KMS-11 (cell line): ENCODE measurements around the gene SCLY.

Experiments
- H2AFZ ChIP-seq: fragments of 200-600 bp; sonication (generic); 2 replicates; pipeline ENCODE4 v1.6.1; 2016; ENCODE audit warnings: antibody characterized with exemption, mixed run types, low read depth
- H3K27ac ChIP-seq: fragments of 200-600 bp; sonication (generic); 2 replicates; pipeline ENCODE4 v1.6.1; 2016; ENCODE audit warnings: mild to moderate bottlenecking, mixed run types
- H3K27me3 ChIP-seq: fragments of 200-600 bp; sonication (generic); 2 replicates; pipeline ENCODE4 v1.6.1; 2017; ENCODE audit warnings: mild to moderate bottlenecking, low read depth, mixed run types, moderate library complexity; ENCODE audit not compliant: insufficient read depth
- H3K36me3 ChIP-seq: fragments of 200-600 bp; sonication (generic); 2 replicates; pipeline ENCODE4 v1.6.1; 2017; ENCODE audit warnings: mild to moderate bottlenecking, mixed run types; ENCODE audit not compliant: insufficient read depth
- H3K4me1 ChIP-seq: fragments of 200-600 bp; sonication (generic); 2 replicates; pipeline ENCODE4 v1.6.1; 2016; ENCODE audit warnings: mild to moderate bottlenecking, low read depth, mixed run types; ENCODE audit not compliant: poor library complexity, severe bottlenecking
- H3K4me2 ChIP-seq: fragments of 200-600 bp; sonication (generic); 2 replicates; pipeline ENCODE4 v1.7.0; 2016; ENCODE audit warnings: mild to moderate bottlenecking, mixed run types
- H3K4me3 ChIP-seq: fragments of 200-600 bp; sonication (generic); IDR thresholded peaks from 2 replicates; pipeline ENCODE4 v1.6.1; 2017; ENCODE audit warnings: low read depth, low read length, mixed read lengths; ENCODE audit not compliant: insufficient read depth
- H3K79me2 ChIP-seq: fragments of 200-600 bp; sonication (generic); 2 replicates; pipeline ENCODE4 v1.6.1; 2016; ENCODE audit warnings: low read depth, mixed run types; ENCODE audit not compliant: insufficient read depth
- H3K9ac ChIP-seq: fragments of 200-600 bp; sonication (generic); 2 replicates; pipeline ENCODE4 v1.6.1; 2016; ENCODE audit warnings: mild to moderate bottlenecking, mixed run types
- H4K20me1 ChIP-seq: fragments of 200-600 bp; sonication (generic); 2 replicates; pipeline ENCODE4 v1.6.1; 2016; ENCODE audit warnings: mild to moderate bottlenecking, mixed run types; ENCODE audit not compliant: insufficient read depth
- TF ChIP-seq, protein P1 (sequence below): fragments of 200-600 bp; sonication (generic); conservative IDR thresholded peaks from 2 replicates; pipeline ENCODE4 v1.6.1; 2017; ENCODE audit warnings: low read depth, mild to moderate bottlenecking, antibody characterized with exemption, low read length, moderate library complexity, mixed read lengths

Gene SCLY

DNA sequence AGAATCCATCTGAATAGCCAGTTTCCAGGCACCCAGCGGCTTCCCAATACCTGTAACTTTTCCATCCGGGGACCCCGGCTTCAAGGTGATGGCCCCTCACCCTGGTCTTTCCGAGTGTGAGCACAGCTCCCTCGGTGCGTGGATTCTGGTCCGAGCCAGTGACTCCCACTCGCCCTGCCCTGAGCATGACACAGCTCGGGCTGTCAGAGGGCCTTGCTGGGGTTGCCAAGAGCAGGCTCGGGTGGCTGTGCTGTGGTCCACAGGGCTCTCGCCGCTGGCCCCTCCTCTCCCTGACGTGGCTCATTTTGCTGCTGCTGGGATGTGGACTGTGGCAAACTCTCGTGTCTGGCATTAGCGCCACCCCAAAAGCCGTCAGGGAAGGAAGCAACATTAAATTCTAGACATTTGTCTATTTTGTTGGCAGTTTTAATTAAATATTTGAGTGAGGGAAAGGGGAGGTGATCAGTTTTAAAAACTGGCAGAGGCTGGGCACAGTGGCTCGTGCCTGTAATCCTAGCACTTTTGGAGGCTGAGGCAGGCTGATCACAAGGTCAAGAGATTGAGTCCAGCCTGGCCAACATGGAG is 33.7 kb downstream of the SCLY start:
- no peaks in the 10 kb centered on the region for H3K79me2 ChIP-seq
- H3K4me2 ChIP-seq = no peak overlapping the region
- H3K27ac ChIP-seq = no peak overlapping the region
- H3K36me3 ChIP-seq = no peaks in the 10 kb centered on the region
- H4K20me1 ChIP-seq = no peaks in the 10 kb centered on the region
- H3K4me1 ChIP-seq = no peaks in the 10 kb centered on the region
- H2AFZ ChIP-seq = no peak overlapping the region
- H3K27me3 ChIP-seq = no peaks in the 10 kb centered on the region
- no peak overlapping the region for H3K4me3 ChIP-seq
- H3K9ac ChIP-seq = no peak overlapping the region
- TF ChIP-seq, protein P1, sequence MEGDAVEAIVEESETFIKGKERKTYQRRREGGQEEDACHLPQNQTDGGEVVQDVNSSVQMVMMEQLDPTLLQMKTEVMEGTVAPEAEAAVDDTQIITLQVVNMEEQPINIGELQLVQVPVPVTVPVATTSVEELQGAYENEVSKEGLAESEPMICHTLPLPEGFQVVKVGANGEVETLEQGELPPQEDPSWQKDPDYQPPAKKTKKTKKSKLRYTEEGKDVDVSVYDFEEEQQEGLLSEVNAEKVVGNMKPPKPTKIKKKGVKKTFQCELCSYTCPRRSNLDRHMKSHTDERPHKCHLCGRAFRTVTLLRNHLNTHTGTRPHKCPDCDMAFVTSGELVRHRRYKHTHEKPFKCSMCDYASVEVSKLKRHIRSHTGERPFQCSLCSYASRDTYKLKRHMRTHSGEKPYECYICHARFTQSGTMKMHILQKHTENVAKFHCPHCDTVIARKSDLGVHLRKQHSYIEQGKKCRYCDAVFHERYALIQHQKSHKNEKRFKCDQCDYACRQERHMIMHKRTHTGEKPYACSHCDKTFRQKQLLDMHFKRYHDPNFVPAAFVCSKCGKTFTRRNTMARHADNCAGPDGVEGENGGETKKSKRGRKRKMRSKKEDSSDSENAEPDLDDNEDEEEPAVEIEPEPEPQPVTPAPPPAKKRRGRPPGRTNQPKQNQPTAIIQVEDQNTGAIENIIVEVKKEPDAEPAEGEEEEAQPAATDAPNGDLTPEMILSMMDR = no peak

DNA sequence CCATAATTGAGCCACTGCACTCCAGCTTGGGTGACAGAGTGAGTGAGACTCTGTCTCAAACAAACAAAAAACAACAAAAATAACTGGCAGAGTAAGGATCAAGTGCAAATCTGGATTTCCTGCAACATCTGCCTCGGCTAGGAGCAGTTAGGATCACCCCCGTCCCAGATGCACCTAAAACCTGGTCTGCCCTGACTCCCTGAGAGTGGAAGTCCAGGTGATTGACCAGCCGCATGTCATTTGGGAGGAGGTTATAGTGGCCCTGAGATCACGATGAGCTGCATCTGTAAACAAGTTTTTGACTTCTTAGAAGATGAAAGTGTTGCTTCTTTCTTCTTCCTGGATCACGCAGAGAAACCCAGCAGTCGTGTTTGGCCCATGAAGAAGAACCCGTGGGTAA is 34.3 kb downstream of the SCLY start:
- Histone ChIP-seq H3K4me1 (no peaks in the 10 kb centered on the region), H3K27ac (no peak overlapping the region), H3K4me2 (no peak overlapping the region), H4K20me1 (no peaks in the 10 kb centered on the region), H3K36me3 (no peaks in the 10 kb centered on the region), H3K9ac (no peak overlapping the region), H2AFZ (no peak overlapping the region), H3K27me3 (no peaks in the 10 kb centered on the region), H3K4me3 (no peak overlapping the region), H3K79me2 (no peaks in the 10 kb centered on the region)
- TF ChIP-seq, protein P1 = no peak

DNA sequence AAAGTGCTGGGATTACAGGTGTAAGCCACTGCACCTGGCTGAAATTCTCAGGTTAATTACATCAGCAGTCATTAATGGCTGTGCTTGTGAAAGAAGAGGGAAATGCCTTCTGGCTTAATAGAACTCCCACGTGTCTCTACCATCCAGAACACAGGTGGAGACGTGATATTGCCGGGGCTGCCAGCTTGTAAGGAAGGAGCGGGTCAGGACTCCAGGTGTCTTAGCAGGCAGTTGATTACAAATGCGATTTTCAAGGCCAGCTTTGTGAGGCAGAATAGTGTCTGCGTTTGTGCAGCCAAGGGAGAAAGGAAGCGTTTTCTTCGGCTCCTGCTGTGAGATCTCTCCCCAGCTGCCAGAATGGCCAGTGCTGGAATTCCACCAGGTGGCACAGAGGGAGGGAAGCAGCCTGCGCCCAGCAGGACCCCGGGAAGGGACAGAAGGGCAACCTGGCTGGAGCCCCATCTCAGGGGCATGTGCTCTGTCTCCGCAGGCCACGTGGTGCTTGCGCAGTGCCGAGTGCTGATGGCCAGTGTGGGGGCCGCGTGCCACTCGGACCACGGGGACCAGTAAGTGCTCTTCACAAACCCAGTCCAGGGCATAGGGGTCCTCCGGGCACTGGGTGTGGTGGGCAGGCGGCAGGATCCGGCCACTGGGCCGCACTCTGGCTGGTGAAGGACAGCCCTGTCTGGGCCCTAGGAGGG is 35.7 kb downstream of the SCLY start:
- Histone ChIP-seq H3K9ac (no peak overlapping the region), H3K4me2 (no peak overlapping the region), H3K27me3 (no peaks in the 10 kb centered on the region), H2AFZ (no peak overlapping the region), H3K27ac (no peak overlapping the region), H3K79me2 (no peaks in the 10 kb centered on the region), H3K36me3 (no peaks in the 10 kb centered on the region), H4K20me1 (no peaks in the 10 kb centered on the region), H3K4me3 (no peak overlapping the region), H3K4me1 (no peaks in the 10 kb centered on the region)
- TF ChIP-seq, protein P1 = no peak

DNA sequence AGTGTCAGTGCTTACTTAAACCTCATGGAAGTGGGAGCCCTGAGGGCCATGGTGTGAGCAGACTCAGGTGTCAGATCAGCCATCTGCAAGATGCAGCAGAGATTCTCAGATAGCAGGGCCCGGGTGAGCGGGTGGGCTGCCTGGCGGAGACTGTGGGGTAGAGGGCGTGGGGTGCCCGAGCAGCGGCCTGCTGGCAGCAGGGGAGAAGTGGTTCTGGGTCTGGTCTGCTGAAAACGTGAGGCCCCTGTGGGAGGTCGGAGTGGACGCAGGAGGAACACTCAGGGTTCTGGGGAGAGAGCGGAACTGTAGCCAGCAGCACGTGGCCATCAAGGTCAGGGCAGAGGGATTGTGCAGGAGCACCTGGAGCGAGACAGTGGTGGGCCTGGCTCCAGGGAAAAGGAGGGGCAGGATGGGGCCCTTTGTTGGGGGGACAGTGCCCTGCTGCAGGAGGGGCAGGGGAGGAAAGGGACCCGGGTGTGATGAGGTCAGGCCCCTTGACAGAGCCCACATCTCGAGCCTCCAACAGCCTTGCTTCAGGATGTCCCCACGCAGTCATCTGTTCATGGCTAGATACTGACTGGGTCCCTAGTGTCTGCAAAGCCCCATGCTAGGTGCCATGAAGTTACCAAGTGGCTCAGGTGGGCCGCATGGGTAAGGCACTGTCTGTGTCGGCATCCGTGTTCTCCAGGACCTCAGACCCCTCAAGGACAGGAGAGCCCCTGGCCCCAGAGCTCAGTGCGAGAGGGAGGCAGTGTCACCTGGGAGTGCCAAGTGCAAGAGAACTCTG is 36.6 kb downstream of the SCLY start:
- no peak overlapping the region for H2AFZ ChIP-seq
- no peak overlapping the region for H3K27ac ChIP-seq
- TF ChIP-seq, protein P1 = no peak
- no peaks in the 10 kb centered on the region for H3K79me2 ChIP-seq
- H3K27me3 ChIP-seq = no peaks in the 10 kb centered on the region
- no peak overlapping the region for H3K4me2 ChIP-seq
- H3K4me3 ChIP-seq = no peak overlapping the region
- no peaks in the 10 kb centered on the region for H3K4me1 ChIP-seq
- no peaks in the 10 kb centered on the region for H4K20me1 ChIP-seq
- no peak overlapping the region for H3K9ac ChIP-seq
- no peaks in the 10 kb centered on the region for H3K36me3 ChIP-seq
